Activated naive CD8-positive, alpha-beta T cell (primary cell): ENCODE measurements around the gene SNX25.
"Not testable (repeated sequence)": the region's sequence is repeated elsewhere in the genome, so short reads cannot be mapped to it uniquely, and the experiment has no call there.

ENCODE experiments used
- H3K27ac Mint-ChIP-seq: one replicate; pipeline ENCODE4 v1.8.0; 2021; ENCODE audit warnings: mixed read lengths
- H3K27me3 Mint-ChIP-seq: one replicate; pipeline ENCODE4 v1.8.0; 2021; ENCODE audit warnings: mixed read lengths
- H3K36me3 Mint-ChIP-seq: one replicate; pipeline ENCODE4 v1.8.0; 2021; ENCODE audit warnings: mixed read lengths
- H3K4me1 Mint-ChIP-seq: one replicate; pipeline ENCODE4 v1.8.0; 2021; ENCODE audit warnings: low read depth, mixed read lengths
- H3K4me3 Mint-ChIP-seq: one replicate; pipeline ENCODE4 v1.8.0; 2021; ENCODE audit warnings: mild to moderate bottlenecking, mixed read lengths
- H3K9me3 Mint-ChIP-seq: one replicate; pipeline ENCODE4 v1.8.0; 2021; ENCODE audit warnings: low read depth, mixed read lengths

SNX25 gene

GRCh38 chr4:185311113-185311888 is 101.9 kb downstream of the SNX25 start:
- Mint-ChIP-seq H3K4me1 (no peaks in the 10 kb centered on the region), H3K27ac (no peak overlapping the region)

GRCh38 chr4:185312699-185313098 is 103.3 kb downstream of the SNX25 start:
- Mint-ChIP-seq H3K4me3 (no peak overlapping the region), H3K27me3 (no peaks in the 10 kb centered on the region), H3K36me3 (peaks cover 44% of the 10 kb centered on the region), H3K4me1 (peaks cover 3% of the 10 kb centered on the region), H3K9me3 (no peaks in the 10 kb centered on the region), H3K27ac (no peak overlapping the region)

More at GRCh38 chr4:185311113-185311888, 101.9 kb downstream of the SNX25 start:
- Mint-ChIP-seq H3K27me3 (no peaks in the 10 kb centered on the region), H3K36me3 (peaks cover 34% of the 10 kb centered on the region), H3K4me3 (no peak overlapping the region), H3K9me3 (no peaks in the 10 kb centered on the region)

- not testable (repeated sequence) for H3K4me3 Mint-ChIP-seq, H3K9me3 Mint-ChIP-seq, H3K27ac Mint-ChIP-seq, H3K27me3 Mint-ChIP-seq
- H3K4me1 Mint-ChIP-seq = peaks cover 10% of the 10 kb centered on the region
- peaks cover 39% of the 10 kb centered on the region for H3K36me3 Mint-ChIP-seq
Observed at GRCh38 chr4:185317462-185317861, 108.1 kb downstream of the SNX25 start.

- Mint-ChIP-seq H3K4me1 (peaks cover 10% of the 10 kb centered on the region), H3K4me3 (no peak overlapping the region), H3K27ac (no peak overlapping the region), H3K27me3 (no peaks in the 10 kb centered on the region), H3K36me3 (peaks cover 38% of the 10 kb centered on the region), H3K9me3 (no peaks in the 10 kb centered on the region)
Observed at GRCh38 chr4:185317880-185318279, 108.5 kb downstream of the SNX25 start.

GRCh38 chr4:185318679-185319078 is 109.3 kb downstream of the SNX25 start:
- H3K36me3 Mint-ChIP-seq = peaks cover 34% of the 10 kb centered on the region
- no peak overlapping the region for H3K4me3 Mint-ChIP-seq
- no peak overlapping the region for H3K27ac Mint-ChIP-seq
- H3K4me1 Mint-ChIP-seq = peaks cover 10% of the 10 kb centered on the region
- no peaks in the 10 kb centered on the region for H3K27me3 Mint-ChIP-seq
- no peaks in the 10 kb centered on the region for H3K9me3 Mint-ChIP-seq

- Mint-ChIP-seq H3K27me3 (no peaks in the 10 kb centered on the region), H3K4me1 (peaks cover 7% of the 10 kb centered on the region), H3K9me3 (no peaks in the 10 kb centered on the region), H3K36me3 (peaks cover 18% of the 10 kb centered on the region), H3K4me3 (no peak overlapping the region), H3K27ac (no peak overlapping the region)
Observed at GRCh38 chr4:185322803-185323202, 113.4 kb downstream of the SNX25 start.

- Mint-ChIP-seq H3K27me3 (no peaks in the 10 kb centered on the region), H3K9me3 (no peaks in the 10 kb centered on the region), H3K36me3 (peaks cover 21% of the 10 kb centered on the region), H3K27ac (no peak overlapping the region), H3K4me3 (no peak overlapping the region), H3K4me1 (peaks cover 3% of the 10 kb centered on the region)
Observed at GRCh38 chr4:185323606-185324005, 114.2 kb downstream of the SNX25 start.

- H3K27ac Mint-ChIP-seq = not testable (repeated sequence)
Observed at GRCh38 chr4:185324361-185324760, 115.0 kb downstream of the SNX25 start.

GRCh38 chr4:185325721-185326120 is 116.3 kb downstream of the SNX25 start:
- not testable (repeated sequence) for H3K4me3 Mint-ChIP-seq, H3K27ac Mint-ChIP-seq, H3K4me1 Mint-ChIP-seq, H3K9me3 Mint-ChIP-seq, H3K27me3 Mint-ChIP-seq
- H3K36me3 Mint-ChIP-seq = peaks cover 17% of the 10 kb centered on the region

More at GRCh38 chr4:185324361-185324760, 115.0 kb downstream of the SNX25 start:
- H3K4me1 Mint-ChIP-seq, H3K27me3 Mint-ChIP-seq, H3K9me3 Mint-ChIP-seq, H3K4me3 Mint-ChIP-seq: not testable (repeated sequence)
- peaks cover 23% of the 10 kb centered on the region for H3K36me3 Mint-ChIP-seq

GRCh38 chr4:185328586-185328985 is 119.2 kb downstream of the SNX25 start:
- Mint-ChIP-seq H3K4me3 (no peak overlapping the region), H3K36me3 (peaks cover 19% of the 10 kb centered on the region), H3K27ac (no peak overlapping the region), H3K27me3 (no peaks in the 10 kb centered on the region), H3K4me1 (no peaks in the 10 kb centered on the region), H3K9me3 (no peaks in the 10 kb centered on the region)

- H3K36me3 Mint-ChIP-seq = peaks cover 11% of the 10 kb centered on the region
- not testable (repeated sequence) for H3K4me3 Mint-ChIP-seq, H3K4me1 Mint-ChIP-seq, H3K9me3 Mint-ChIP-seq, H3K27ac Mint-ChIP-seq, H3K27me3 Mint-ChIP-seq
Observed at GRCh38 chr4:185329879-185330510, 120.6 kb downstream of the SNX25 start.

GRCh38 chr4:185332575-185333464 is 123.4 kb downstream of the SNX25 start:
- H3K4me1 Mint-ChIP-seq = no peaks in the 10 kb centered on the region
- H3K27me3 Mint-ChIP-seq = no peaks in the 10 kb centered on the region
- no peaks in the 10 kb centered on the region for H3K9me3 Mint-ChIP-seq
- H3K27ac Mint-ChIP-seq = no peak overlapping the region
- peaks cover 19% of the 10 kb centered on the region for H3K36me3 Mint-ChIP-seq
- no peak overlapping the region for H3K4me3 Mint-ChIP-seq

GRCh38 chr4:185334326-185334725 is 124.9 kb downstream of the SNX25 start:
- no peak overlapping the region for H3K27ac Mint-ChIP-seq
- H3K9me3 Mint-ChIP-seq = no peaks in the 10 kb centered on the region
- H3K36me3 Mint-ChIP-seq = peaks cover 25% of the 10 kb centered on the region
- H3K4me1 Mint-ChIP-seq = peaks cover 3% of the 10 kb centered on the region
- H3K27me3 Mint-ChIP-seq = no peaks in the 10 kb centered on the region
- no peak overlapping the region for H3K4me3 Mint-ChIP-seq

GRCh38 chr4:185335579-185335978 is 126.2 kb downstream of the SNX25 start:
- Mint-ChIP-seq H3K36me3 (peaks cover 25% of the 10 kb centered on the region), H3K4me3 (no peak overlapping the region), H3K4me1 (peaks cover 12% of the 10 kb centered on the region), H3K27me3 (no peaks in the 10 kb centered on the region), H3K9me3 (no peaks in the 10 kb centered on the region), H3K27ac (no peak overlapping the region)

GRCh38 chr4:185339941-185340340 is 130.5 kb downstream of the SNX25 start:
- Mint-ChIP-seq H3K27ac (no peak overlapping the region), H3K36me3 (peaks cover 28% of the 10 kb centered on the region), H3K9me3 (no peaks in the 10 kb centered on the region), H3K27me3 (no peaks in the 10 kb centered on the region), H3K4me3 (no peak overlapping the region), H3K4me1 (peaks cover 21% of the 10 kb centered on the region)
